ENCODE data around the gene GREM2. TPM values are rescaled to one million over a fixed set of nuclear protein-coding genes. Genes with fewer than 3 reads are reported as not detected.

The GREM2 gene
- total and polyA plus RNA-seq, 10 of the 15 experiments (the other 5 are each of a cell fraction or from before 2014, with no cell fraction given): not detected

GRCh38 chr1:240613356-240614142, 1.6 kb upstream of the GREM2 start:
- in situ Hi-C loops (cut with MboI): no loop called here
- no peaks in the 10 kb centered on the region for H3K9me3 ChIP-seq (replicated peaks; ENCODE audit: control insufficient read depth, insufficient read depth, low read length)
- H3K36me3 ChIP-seq (ENCODE audit: control insufficient read depth in 2 of 2, insufficient read depth in 2 of 2, low read length in 1 of 2): no peaks in the 10 kb centered on the region
- WGBS (ENCODE audit: insufficient coverage, insufficient replicate concordance, low lambda C conversion rate, missing lambda C conversion rate): 4% methylated on average over 5 of the region's 5 CpGs
- no peaks in the 10 kb centered on the region for H4K20me1 ChIP-seq (ENCODE audit: control insufficient read depth, insufficient read depth)
- SMC1A ChIA-PET (ENCODE audit: uncharacterized antibody, unreplicated experiment): no interaction called here
- POLR2A ChIA-PET: no interaction called here
- peaks cover 0 to 2% of the 10 kb centered on the region in 2 experiments; a peak in 1 of 4 replicates for H3K27me3 ChIP-seq (replicated peaks in 1 of 2; ENCODE audit: control insufficient read depth in 2 of 2, insufficient read depth in 2 of 2, low read length in 1 of 2)
- RAD21 ChIA-PET (ENCODE audit: unreplicated experiment): no interaction called here
- H3K4me2 ChIP-seq (ENCODE audit: control insufficient read depth, insufficient read depth): no peak overlapping the region
- H3K4me1 ChIP-seq (ENCODE audit: control insufficient read depth, insufficient read depth, low read length): no peaks in the 10 kb centered on the region
- TF ChIP-seq RELA (IDR thresholded peaks at IDR 0.05; ENCODE audit: borderline replicate concordance, partially characterized antibody) (no peak), ZBTB11 (CRISPR knock-in tag; IDR thresholded peaks at IDR 0.05) (no peak), ZBTB33 (IDR thresholded peaks at IDR 0.05) (no peak), ZNF592 (IDR thresholded peaks at IDR 0.05) (no peak), CBFB (IDR thresholded peaks at IDR 0.05; ENCODE audit: low read depth) (no peak), NR2C1 (IDR thresholded peaks at IDR 0.05) (no peak), KLF5 (IDR thresholded peaks at IDR 0.05; ENCODE audit: partially characterized antibody) (no peak), HDAC2 (IDR thresholded peaks at IDR 0.05) (no peak), CHD4 (IDR thresholded peaks at IDR 0.05) (no peak)
- TF ChIP-seq, protein P1, sequence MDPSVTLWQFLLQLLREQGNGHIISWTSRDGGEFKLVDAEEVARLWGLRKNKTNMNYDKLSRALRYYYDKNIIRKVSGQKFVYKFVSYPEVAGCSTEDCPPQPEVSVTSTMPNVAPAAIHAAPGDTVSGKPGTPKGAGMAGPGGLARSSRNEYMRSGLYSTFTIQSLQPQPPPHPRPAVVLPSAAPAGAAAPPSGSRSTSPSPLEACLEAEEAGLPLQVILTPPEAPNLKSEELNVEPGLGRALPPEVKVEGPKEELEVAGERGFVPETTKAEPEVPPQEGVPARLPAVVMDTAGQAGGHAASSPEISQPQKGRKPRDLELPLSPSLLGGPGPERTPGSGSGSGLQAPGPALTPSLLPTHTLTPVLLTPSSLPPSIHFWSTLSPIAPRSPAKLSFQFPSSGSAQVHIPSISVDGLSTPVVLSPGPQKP (IDR thresholded peaks at IDR 0.05; ENCODE audit: low read depth, low read length): no peak
- TF ChIP-seq, protein P2, sequence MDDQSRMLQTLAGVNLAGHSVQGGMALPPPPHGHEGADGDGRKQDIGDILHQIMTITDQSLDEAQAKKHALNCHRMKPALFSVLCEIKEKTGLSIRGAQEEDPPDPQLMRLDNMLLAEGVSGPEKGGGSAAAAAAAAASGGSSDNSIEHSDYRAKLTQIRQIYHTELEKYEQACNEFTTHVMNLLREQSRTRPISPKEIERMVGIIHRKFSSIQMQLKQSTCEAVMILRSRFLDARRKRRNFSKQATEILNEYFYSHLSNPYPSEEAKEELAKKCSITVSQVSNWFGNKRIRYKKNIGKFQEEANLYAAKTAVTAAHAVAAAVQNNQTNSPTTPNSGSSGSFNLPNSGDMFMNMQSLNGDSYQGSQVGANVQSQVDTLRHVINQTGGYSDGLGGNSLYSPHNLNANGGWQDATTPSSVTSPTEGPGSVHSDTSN (IDR thresholded peaks at IDR 0.05; ENCODE audit: insufficient replicate concordance, low read depth, low read length): no peak
- BruUV-seq (replicated peaks): no TSS peak
- no peak overlapping the region for H2AFZ ChIP-seq (ENCODE audit: control insufficient read depth, low read depth, low read length)
- intact Hi-C loops (cut with micrococcal nuclease; ENCODE audit: unreplicated experiment): no loop called here
- CTCF ChIA-PET: no interaction called here
- no peak overlapping the region for H3K9ac ChIP-seq (ENCODE audit: control insufficient read depth, insufficient read depth, low read length)
- no peak for DNase-seq (ENCODE audit: low read depth, low spot score)
- no peak overlapping the region for H3K4me3 ChIP-seq
- H3K27ac ChIP-seq (ENCODE audit: control insufficient read depth, insufficient read depth): no peak overlapping the region
- no peak for FAIRE-seq
- ATAC-seq: no peak
- no peaks in the 10 kb centered on the region for H3K79me2 ChIP-seq (ENCODE audit: control insufficient read depth, insufficient read depth, low read length)

All from GM12878 (cell line).